HCT116 (cell line): ENCODE data around the gene ITGA1. TPM values are rescaled to one million over a fixed set of nuclear protein-coding genes. Genes with fewer than 3 reads are reported as not detected.

Source experiments
- ATAC-seq: fragments of 200-7000 bp; cut with Tn5 transposase; 2 replicates; pipeline ENCODE4 v1.9.1; 2020; ENCODE audit warnings: mild to moderate bottlenecking, moderate library complexity
- BruUV-seq: library from RNA; stranded (reverse); fragments of 400-500 nt; replicated peaks from 2 replicates; lab custom pipeline; 2021; lab: Mats Ljungman, UMichigan
- CTCF ChIA-PET: fragments of 300-600 bp; sonication (Branson Sonifier 250); formaldehyde crosslinking; loops from one replicate; lab custom pipeline; 2021; ENCODE audit warnings: antibody characterized with exemption; lab: Charles Lee
- POLR2A ChIA-PET: fragments of 300-600, 350-600 bp; sonication (Branson Sonifier 250); formaldehyde crosslinking; loops from one replicate; lab custom pipeline; 2021; ENCODE audit warnings: antibody characterized with exemption; lab: Charles Lee
- RAD21 ChIA-PET, 2 experiments: fragments of 300-600 bp; sonication (Branson Sonifier 250); formaldehyde crosslinking; loops; one replicate each; lab custom pipeline; 2023; ENCODE audit warnings: low total read pairs in 2 of 2; ENCODE audit not compliant: uncharacterized antibody in 2 of 2, unreplicated experiment in 2 of 2, low non-redundant PET in 1 of 2; lab: Charles Lee
- DNase-seq: peaks from one replicate; pipeline ENCODE4 v3.0.0-alpha.2; 2010; ENCODE audit warnings: low read depth, low spot score
- H2AFZ ChIP-seq: fragments of 200-600 bp; shearing (Covaris generic), sonication (generic); 2 replicates; pipeline ENCODE4 v1.6.1; 2017; ENCODE audit warnings: low read depth, mixed run types, mixed read lengths, antibody characterized with exemption, low read length; ENCODE audit not compliant: poor library complexity, severe bottlenecking
- H3K27ac ChIP-seq: 2 replicates; pipeline ENCODE4 v1.5.1; 2012; ENCODE audit warnings: low read depth, low read length
- H3K27me3 ChIP-seq: fragments of 200-600 bp; sonication (generic); 2 replicates; pipeline ENCODE4 v1.6.1; 2016; ENCODE audit warnings: mixed run types, low read length, mixed read lengths; ENCODE audit not compliant: insufficient read depth
- H3K36me3 ChIP-seq, 2 experiments: fragments of 200-500 bp in 1 of 2; fragments of 200-600 bp in 1 of 2; sonication (Bioruptor generic) in 1 of 2; sonication (generic) in 1 of 2; 2 replicates each; pipeline versions ENCODE4 v1.5.1 to v1.6.1; 2014 to 2016; ENCODE audit warnings: low read length in 2 of 2, inconsistent platforms in 1 of 2, mixed read lengths in 1 of 2, mixed run types in 1 of 2; ENCODE audit not compliant: insufficient read depth in 2 of 2, control insufficient read depth in 1 of 2
- H3K4me1 ChIP-seq, 2 experiments: fragments of 200-600 bp in 1 of 2; sonication (generic) in 1 of 2; 2 replicates each; pipeline versions ENCODE4 v1.5.1 to v1.6.1; 2012 to 2017; ENCODE audit warnings: low read length in 2 of 2, inconsistent platforms in 1 of 2, mild to moderate bottlenecking in 1 of 2, mixed read lengths in 1 of 2, mixed run types in 1 of 2, moderate library complexity in 1 of 2; ENCODE audit not compliant: insufficient read depth in 2 of 2, control insufficient read depth in 1 of 2
- H3K4me2 ChIP-seq: fragments of 200-600 bp; sonication (generic); 2 replicates; pipeline ENCODE4 v1.6.1; 2017; ENCODE audit warnings: mixed run types, low read length, mixed read lengths
- H3K4me3 ChIP-seq, 2 experiments: fragments of 200-600 bp in 1 of 2; sonication (generic) in 1 of 2; replicated peaks in 1 of 2; 2 replicates each; pipeline ENCODE4 v1.5.1; 2011 to 2016; ENCODE audit warnings: low read length in 2 of 2, control low read depth in 1 of 2, low read depth in 1 of 2, mild to moderate bottlenecking in 1 of 2, mixed read lengths in 1 of 2, mixed run types in 1 of 2
- H3K79me2 ChIP-seq: fragments of 200-600 bp; sonication (generic); 2 replicates; pipeline ENCODE4 v1.6.1; 2017; ENCODE audit warnings: mild to moderate bottlenecking, mixed run types, low read length, moderate library complexity, mixed read lengths; ENCODE audit not compliant: insufficient read depth
- H3K9ac ChIP-seq: fragments of 200-600 bp; sonication (generic); 2 replicates; pipeline ENCODE4 v1.6.1; 2016; ENCODE audit warnings: low read length, mixed read lengths
- H3K9me2 ChIP-seq: fragments of 200-600 bp; sonication (generic), shearing (Covaris generic); 2 replicates; pipeline ENCODE4 v1.6.1; 2017; ENCODE audit warnings: mixed run types, mild to moderate bottlenecking, moderate library complexity; ENCODE audit not compliant: insufficient read depth
- H3K9me3 ChIP-seq, 2 experiments: fragments of 200-500 bp in 1 of 2; fragments of 200-600 bp in 1 of 2; sonication (Bioruptor generic) in 1 of 2; sonication (generic) in 1 of 2; 2 replicates each; pipeline ENCODE4 v1.6.1; 2014 to 2017; ENCODE audit warnings: low read length in 2 of 2, mixed read lengths in 2 of 2, inconsistent platforms in 1 of 2, low read depth in 1 of 2, mild to moderate bottlenecking in 1 of 2, mixed run types in 1 of 2, moderate library complexity in 1 of 2; ENCODE audit not compliant: control insufficient read depth in 1 of 2, insufficient read depth in 1 of 2
- H4K20me1 ChIP-seq: fragments of 200-600 bp; sonication (generic), shearing (Covaris generic); 2 replicates; pipeline ENCODE4 v1.6.1; 2017; ENCODE audit warnings: mixed run types, mild to moderate bottlenecking, moderate library complexity; ENCODE audit not compliant: insufficient read depth
- CEBPB ChIP-seq: IDR thresholded peaks from 2 replicates; pipeline ENCODE4 v1.6.1; 2012; ENCODE audit warnings: low read depth
- EGR1 ChIP-seq: IDR thresholded peaks from 2 replicates; pipeline ENCODE4 v1.6.1; 2012; ENCODE audit warnings: low read depth
- EZH2 ChIP-seq: fragments of 200-600 bp; sonication (generic); IDR thresholded peaks from 2 replicates; pipeline ENCODE4 v1.6.1; 2017; ENCODE audit warnings: antibody characterized with exemption, mixed run types
- EZH2phosphoT487 ChIP-seq: fragments of 200-600 bp; IDR thresholded peaks from 2 replicates; pipeline ENCODE4 v1.6.1; 2018; ENCODE audit warnings: antibody characterized with exemption, borderline replicate concordance
- FOSL1 ChIP-seq: IDR thresholded peaks from 2 replicates; pipeline ENCODE4 v1.6.1; 2012; ENCODE audit warnings: low read depth
- JUND ChIP-seq: IDR thresholded peaks from 2 replicates; pipeline ENCODE4 v1.6.1; 2012
- POLR2A ChIP-seq: IDR thresholded peaks from 2 replicates; pipeline ENCODE4 v1.7.0; 2011; ENCODE audit warnings: borderline replicate concordance; ENCODE audit not compliant: insufficient read depth, insufficient read length; ENCODE audit errors: extremely low read depth
- POLR2AphosphoS5 ChIP-seq: IDR thresholded peaks from 2 replicates; pipeline ENCODE4 v1.6.1; 2011; ENCODE audit warnings: mild to moderate bottlenecking, low read depth, low read length, moderate library complexity
- RAD21 ChIP-seq: IDR thresholded peaks from 2 replicates; pipeline ENCODE4 v1.6.1; 2012; ENCODE audit warnings: low read depth, mild to moderate bottlenecking
- SIN3A ChIP-seq: IDR thresholded peaks from 2 replicates; pipeline ENCODE4 v1.6.1; 2012; ENCODE audit warnings: low read depth
- SP1 ChIP-seq: IDR thresholded peaks from 2 replicates; pipeline ENCODE4 v1.6.1; 2012; ENCODE audit warnings: low read depth
- SRF ChIP-seq: IDR thresholded peaks from 2 replicates; pipeline ENCODE4 v1.6.1; 2012; ENCODE audit warnings: low read depth
- TCF7L2 ChIP-seq: IDR thresholded peaks from 2 replicates; pipeline ENCODE4 v1.7.0; 2011; ENCODE audit warnings: borderline replicate concordance, inconsistent platforms; ENCODE audit not compliant: insufficient read depth, insufficient read length; ENCODE audit errors: extremely low read depth
- YY1 ChIP-seq: IDR thresholded peaks from 2 replicates; pipeline ENCODE4 v1.6.1; 2011; ENCODE audit warnings: low read length, low read depth, moderate library complexity, mild to moderate bottlenecking; ENCODE audit not compliant: insufficient replicate concordance; ENCODE audit errors: extremely low read depth
- ZNF274 ChIP-seq: fragments of 200-500 bp; sonication (Bioruptor generic); IDR thresholded peaks from 2 replicates; pipeline ENCODE4 v1.6.1; 2014; ENCODE audit warnings: mild to moderate bottlenecking, low read depth, low read length, inconsistent platforms
- intact Hi-C: fragments of 100-400 bp; cut with micrococcal nuclease; formaldehyde crosslinking; loops from 2 replicates; pipeline ENCODE4 v1.10.0; 2022
- total RNA-seq: library from RNA; stranded (reverse); gene quantifications from one replicate; pipeline ENCODE4 v1.2.1, GENCODE V29; 2021; ENCODE audit not compliant: unreplicated experiment
- TF ChIP-seq, protein P1 (sequence below): IDR thresholded peaks from 2 replicates; pipeline ENCODE4 v1.6.1; 2012
- TF ChIP-seq, protein P2 (sequence below), 3 experiments: fragments of 200-600 bp in 1 of 3; sonication (generic) in 1 of 3; IDR thresholded peaks in 2 of 3; conservative IDR thresholded peaks in 1 of 3; 2 replicates each; pipeline ENCODE4 v1.5.1; 2012 to 2017; ENCODE audit warnings: low read depth in 2 of 3, low read length in 2 of 3, antibody characterized with exemption in 1 of 3, borderline replicate concordance in 1 of 3, control low read depth in 1 of 3, mild to moderate bottlenecking in 1 of 3, mixed read lengths in 1 of 3, mixed run types in 1 of 3, moderate library complexity in 1 of 3; ENCODE audit not compliant: insufficient read depth in 1 of 3
- TF ChIP-seq, protein P3 (sequence below): IDR thresholded peaks from 2 replicates; pipeline ENCODE4 v1.6.1; 2012
- TF ChIP-seq, protein P4 (sequence below): IDR thresholded peaks from 2 replicates; pipeline ENCODE4 v1.6.1; 2012; ENCODE audit warnings: low read depth
- TF ChIP-seq, protein P5 (sequence below): IDR thresholded peaks from 2 replicates; pipeline ENCODE4 v1.6.1; 2011; ENCODE audit warnings: mild to moderate bottlenecking, low read length, moderate library complexity; ENCODE audit not compliant: insufficient replicate concordance; ENCODE audit errors: extremely low read depth

ITGA1 gene
- total RNA-seq, 1 experiment from 2014 or later, result 1.8 TPM

DNA sequence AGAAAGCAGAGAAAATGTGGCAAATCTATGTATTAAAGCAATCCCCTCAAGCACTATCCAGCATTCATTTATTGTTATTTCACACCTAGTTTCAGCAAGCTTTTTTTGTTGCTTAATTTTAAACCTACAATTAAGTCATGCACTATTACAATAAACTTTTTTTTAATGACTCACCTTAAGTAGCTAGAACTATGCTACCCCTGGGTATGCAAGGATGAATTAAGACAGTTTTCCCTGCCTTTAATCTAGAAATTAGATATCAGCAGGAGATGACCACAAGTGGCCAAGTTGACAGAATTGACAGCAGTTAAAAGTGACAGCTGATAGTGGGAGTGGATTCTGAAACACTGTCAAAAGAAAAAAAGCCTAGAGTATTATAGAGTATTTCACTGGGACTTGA is 20.0 kb downstream of the ITGA1 start:
- RAD21 ChIA-PET, result no interaction called here
- POLR2A ChIA-PET, result no interaction called here
- no peak overlapping the region for H3K9ac ChIP-seq
- H2AFZ ChIP-seq, result no peak overlapping the region
- no peak for ATAC-seq
- peaks cover 6 to 12% of the 10 kb centered on the region in 2 experiments; a peak in 3 of 4 replicates for H3K36me3 ChIP-seq
- H3K79me2 ChIP-seq, result peaks cover 21% of the 10 kb centered on the region
- H3K27me3 ChIP-seq, result no peaks in the 10 kb centered on the region
- no peak for TF ChIP-seq SRF
- no peak for TF ChIP-seq TCF7L2
- TF ChIP-seq EGR1, result no peak
- no peak for TF ChIP-seq EZH2phosphoT487
- no peak for TF ChIP-seq CEBPB
- no peak for TF ChIP-seq SIN3A
- no peak for TF ChIP-seq ZNF274
- no peak for TF ChIP-seq JUND
- TF ChIP-seq RAD21, result no peak
- TF ChIP-seq, protein P1, sequence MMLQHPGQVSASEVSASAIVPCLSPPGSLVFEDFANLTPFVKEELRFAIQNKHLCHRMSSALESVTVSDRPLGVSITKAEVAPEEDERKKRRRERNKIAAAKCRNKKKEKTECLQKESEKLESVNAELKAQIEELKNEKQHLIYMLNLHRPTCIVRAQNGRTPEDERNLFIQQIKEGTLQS, result no peak
- TF ChIP-seq, protein P2, sequence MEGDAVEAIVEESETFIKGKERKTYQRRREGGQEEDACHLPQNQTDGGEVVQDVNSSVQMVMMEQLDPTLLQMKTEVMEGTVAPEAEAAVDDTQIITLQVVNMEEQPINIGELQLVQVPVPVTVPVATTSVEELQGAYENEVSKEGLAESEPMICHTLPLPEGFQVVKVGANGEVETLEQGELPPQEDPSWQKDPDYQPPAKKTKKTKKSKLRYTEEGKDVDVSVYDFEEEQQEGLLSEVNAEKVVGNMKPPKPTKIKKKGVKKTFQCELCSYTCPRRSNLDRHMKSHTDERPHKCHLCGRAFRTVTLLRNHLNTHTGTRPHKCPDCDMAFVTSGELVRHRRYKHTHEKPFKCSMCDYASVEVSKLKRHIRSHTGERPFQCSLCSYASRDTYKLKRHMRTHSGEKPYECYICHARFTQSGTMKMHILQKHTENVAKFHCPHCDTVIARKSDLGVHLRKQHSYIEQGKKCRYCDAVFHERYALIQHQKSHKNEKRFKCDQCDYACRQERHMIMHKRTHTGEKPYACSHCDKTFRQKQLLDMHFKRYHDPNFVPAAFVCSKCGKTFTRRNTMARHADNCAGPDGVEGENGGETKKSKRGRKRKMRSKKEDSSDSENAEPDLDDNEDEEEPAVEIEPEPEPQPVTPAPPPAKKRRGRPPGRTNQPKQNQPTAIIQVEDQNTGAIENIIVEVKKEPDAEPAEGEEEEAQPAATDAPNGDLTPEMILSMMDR (IDR thresholded peaks at IDR 0.05 in 2 of 3, conservative IDR thresholded peaks at IDR 0.05 in 1 of 3; ENCODE audit: borderline replicate concordance in 1 of 3, insufficient read depth in 1 of 3, low read depth in 2 of 3, low read length in 2 of 3), result no peak
- no peak for TF ChIP-seq SP1
- TF ChIP-seq EZH2, result no peak
- no peak for TF ChIP-seq FOSL1
- TF ChIP-seq YY1, result no peak
- TF ChIP-seq, protein P3, sequence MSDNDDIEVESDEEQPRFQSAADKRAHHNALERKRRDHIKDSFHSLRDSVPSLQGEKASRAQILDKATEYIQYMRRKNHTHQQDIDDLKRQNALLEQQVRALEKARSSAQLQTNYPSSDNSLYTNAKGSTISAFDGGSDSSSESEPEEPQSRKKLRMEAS, result no peak
- TF ChIP-seq, protein P4, sequence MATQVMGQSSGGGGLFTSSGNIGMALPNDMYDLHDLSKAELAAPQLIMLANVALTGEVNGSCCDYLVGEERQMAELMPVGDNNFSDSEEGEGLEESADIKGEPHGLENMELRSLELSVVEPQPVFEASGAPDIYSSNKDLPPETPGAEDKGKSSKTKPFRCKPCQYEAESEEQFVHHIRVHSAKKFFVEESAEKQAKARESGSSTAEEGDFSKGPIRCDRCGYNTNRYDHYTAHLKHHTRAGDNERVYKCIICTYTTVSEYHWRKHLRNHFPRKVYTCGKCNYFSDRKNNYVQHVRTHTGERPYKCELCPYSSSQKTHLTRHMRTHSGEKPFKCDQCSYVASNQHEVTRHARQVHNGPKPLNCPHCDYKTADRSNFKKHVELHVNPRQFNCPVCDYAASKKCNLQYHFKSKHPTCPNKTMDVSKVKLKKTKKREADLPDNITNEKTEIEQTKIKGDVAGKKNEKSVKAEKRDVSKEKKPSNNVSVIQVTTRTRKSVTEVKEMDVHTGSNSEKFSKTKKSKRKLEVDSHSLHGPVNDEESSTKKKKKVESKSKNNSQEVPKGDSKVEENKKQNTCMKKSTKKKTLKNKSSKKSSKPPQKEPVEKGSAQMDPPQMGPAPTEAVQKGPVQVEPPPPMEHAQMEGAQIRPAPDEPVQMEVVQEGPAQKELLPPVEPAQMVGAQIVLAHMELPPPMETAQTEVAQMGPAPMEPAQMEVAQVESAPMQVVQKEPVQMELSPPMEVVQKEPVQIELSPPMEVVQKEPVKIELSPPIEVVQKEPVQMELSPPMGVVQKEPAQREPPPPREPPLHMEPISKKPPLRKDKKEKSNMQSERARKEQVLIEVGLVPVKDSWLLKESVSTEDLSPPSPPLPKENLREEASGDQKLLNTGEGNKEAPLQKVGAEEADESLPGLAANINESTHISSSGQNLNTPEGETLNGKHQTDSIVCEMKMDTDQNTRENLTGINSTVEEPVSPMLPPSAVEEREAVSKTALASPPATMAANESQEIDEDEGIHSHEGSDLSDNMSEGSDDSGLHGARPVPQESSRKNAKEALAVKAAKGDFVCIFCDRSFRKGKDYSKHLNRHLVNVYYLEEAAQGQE, result no peak
- TF ChIP-seq POLR2A, result no peak
- TF ChIP-seq, protein P5, sequence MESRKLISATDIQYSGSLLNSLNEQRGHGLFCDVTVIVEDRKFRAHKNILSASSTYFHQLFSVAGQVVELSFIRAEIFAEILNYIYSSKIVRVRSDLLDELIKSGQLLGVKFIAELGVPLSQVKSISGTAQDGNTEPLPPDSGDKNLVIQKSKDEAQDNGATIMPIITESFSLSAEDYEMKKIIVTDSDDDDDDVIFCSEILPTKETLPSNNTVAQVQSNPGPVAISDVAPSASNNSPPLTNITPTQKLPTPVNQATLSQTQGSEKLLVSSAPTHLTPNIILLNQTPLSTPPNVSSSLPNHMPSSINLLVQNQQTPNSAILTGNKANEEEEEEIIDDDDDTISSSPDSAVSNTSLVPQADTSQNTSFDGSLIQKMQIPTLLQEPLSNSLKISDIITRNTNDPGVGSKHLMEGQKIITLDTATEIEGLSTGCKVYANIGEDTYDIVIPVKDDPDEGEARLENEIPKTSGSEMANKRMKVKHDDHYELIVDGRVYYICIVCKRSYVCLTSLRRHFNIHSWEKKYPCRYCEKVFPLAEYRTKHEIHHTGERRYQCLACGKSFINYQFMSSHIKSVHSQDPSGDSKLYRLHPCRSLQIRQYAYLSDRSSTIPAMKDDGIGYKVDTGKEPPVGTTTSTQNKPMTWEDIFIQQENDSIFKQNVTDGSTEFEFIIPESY, result no peak
- no peak for TF ChIP-seq POLR2AphosphoS5
- TF ChIP-seq, all 23 proteins: peak for 0
- Histone ChIP-seq H3K4me2 (no peak overlapping the region), H4K20me1 (peaks cover 10% of the 10 kb centered on the region; the same call in 1 of the 2 replicates), H3K9me2 (no peaks in the 10 kb centered on the region), H3K4me1 (peaks cover 0 to 16% of the 10 kb centered on the region in 2 experiments; a peak in 1 of 4 replicates), H3K9me3 (no peaks in the 10 kb centered on the region), H3K4me3 (no peak overlapping the region), H3K27ac (no peak overlapping the region)
- BruUV-seq, result no TSS peak
- no peak for DNase-seq
- CTCF ChIA-PET, result no interaction called here
- intact Hi-C loops, result no loop called here
